ENCODE measurements around the gene SERINC5.

- TF ChIP-seq FOXA1 (IDR thresholded peaks at IDR 0.05) (no peak), ZNF384 (IDR thresholded peaks at IDR 0.05) (no peak)
These were observed 94.7 kb downstream of the SERINC5 start for GRCh38 chr5:80161165-80161564.

Data from HEK293T (cell line).